Measurements from ENCODE around the gene MIA2.
"Not testable (repeated sequence)": the region's sequence is repeated elsewhere in the genome, so short reads cannot be mapped to it uniquely, and the experiment has no call there.

MIA2 gene

GRCh38 chr14:39233680-39234326, at the start of gene MIA2:
Gene MIA2 (plus strand): TSS chr14:39233915. CDS start chr14:39234115, 200 bp downstream.
- DNase-seq (ENCODE audit: low spot score), result peak; percentile 63

GRCh38 chr14:39184628-39185255, 49.0 kb upstream of the MIA2 start:
- DNase-seq (ENCODE audit: low spot score), result no peak

GRCh38 chr14:39185256-39186049, 48.3 kb upstream of the MIA2 start:
- no peak for DNase-seq (ENCODE audit: low spot score)

- no peak for DNase-seq (ENCODE audit: low spot score)
Measured at GRCh38 chr14:39186941-39187525, 46.7 kb upstream of the MIA2 start.

- peak; percentile 49 for DNase-seq (ENCODE audit: low spot score)
Measured at GRCh38 chr14:39203659-39204606, 29.8 kb upstream of the MIA2 start.

- DNase-seq (ENCODE audit: low spot score), result not testable (repeated sequence)
Measured at GRCh38 chr14:39207430-39207829, 26.3 kb upstream of the MIA2 start.

GRCh38 chr14:39211109-39211741, 22.5 kb upstream of the MIA2 start:
- no peak for DNase-seq (ENCODE audit: low spot score)

GRCh38 chr14:39212034-39212433, 21.7 kb upstream of the MIA2 start:
- no peak for DNase-seq (ENCODE audit: low spot score)

GRCh38 chr14:39212693-39213092, 21.0 kb upstream of the MIA2 start:
- no peak for DNase-seq (ENCODE audit: low spot score)

- DNase-seq (ENCODE audit: low spot score), result no peak
Measured at GRCh38 chr14:39217214-39217879, 16.4 kb upstream of the MIA2 start.

- DNase-seq (ENCODE audit: low spot score), result peak; percentile 28
Measured at GRCh38 chr14:39218171-39218769, 15.4 kb upstream of the MIA2 start.

GRCh38 chr14:39219075-39219499, 14.6 kb upstream of the MIA2 start:
- no peak for DNase-seq (ENCODE audit: low spot score)

- not testable (repeated sequence) for DNase-seq (ENCODE audit: low spot score)
Measured at GRCh38 chr14:39220473-39220872, 13.2 kb upstream of the MIA2 start.

GRCh38 chr14:39228044-39228443, 5.7 kb upstream of the MIA2 start:
- DNase-seq (ENCODE audit: low spot score), result no peak

- DNase-seq (ENCODE audit: low spot score), result no peak
Measured at GRCh38 chr14:39228509-39229221, 5.0 kb upstream of the MIA2 start.

GRCh38 chr14:39229222-39229543, 4.5 kb upstream of the MIA2 start:
- no peak for DNase-seq (ENCODE audit: low spot score)

- DNase-seq (ENCODE audit: low spot score), result no peak
Measured at GRCh38 chr14:39229601-39230110, 4.1 kb upstream of the MIA2 start.

- DNase-seq (ENCODE audit: low spot score), result no peak
Measured at GRCh38 chr14:39230416-39231035, 3.2 kb upstream of the MIA2 start.

Measured in SW480 (cell line).